Panc1 (cell line): ENCODE measurements around the gene SERAC1.

Experiments used
- TF ChIP-seq, protein P1 (sequence below): fragments of 450-650 bp; IDR thresholded peaks from 2 replicates; pipeline ENCODE4 v1.5.1; 2017; ENCODE audit warnings: mild to moderate bottlenecking
- TF ChIP-seq, protein P2 (sequence below), 2 experiments: IDR thresholded peaks; 2 replicates each; pipeline ENCODE4 v1.6.1; 2011 to 2012; ENCODE audit warnings: low read depth in 2 of 2, control low read depth in 1 of 2, low read length in 1 of 2, mild to moderate bottlenecking in 1 of 2, moderate library complexity in 1 of 2; ENCODE audit not compliant: insufficient read depth in 1 of 2

DNA sequence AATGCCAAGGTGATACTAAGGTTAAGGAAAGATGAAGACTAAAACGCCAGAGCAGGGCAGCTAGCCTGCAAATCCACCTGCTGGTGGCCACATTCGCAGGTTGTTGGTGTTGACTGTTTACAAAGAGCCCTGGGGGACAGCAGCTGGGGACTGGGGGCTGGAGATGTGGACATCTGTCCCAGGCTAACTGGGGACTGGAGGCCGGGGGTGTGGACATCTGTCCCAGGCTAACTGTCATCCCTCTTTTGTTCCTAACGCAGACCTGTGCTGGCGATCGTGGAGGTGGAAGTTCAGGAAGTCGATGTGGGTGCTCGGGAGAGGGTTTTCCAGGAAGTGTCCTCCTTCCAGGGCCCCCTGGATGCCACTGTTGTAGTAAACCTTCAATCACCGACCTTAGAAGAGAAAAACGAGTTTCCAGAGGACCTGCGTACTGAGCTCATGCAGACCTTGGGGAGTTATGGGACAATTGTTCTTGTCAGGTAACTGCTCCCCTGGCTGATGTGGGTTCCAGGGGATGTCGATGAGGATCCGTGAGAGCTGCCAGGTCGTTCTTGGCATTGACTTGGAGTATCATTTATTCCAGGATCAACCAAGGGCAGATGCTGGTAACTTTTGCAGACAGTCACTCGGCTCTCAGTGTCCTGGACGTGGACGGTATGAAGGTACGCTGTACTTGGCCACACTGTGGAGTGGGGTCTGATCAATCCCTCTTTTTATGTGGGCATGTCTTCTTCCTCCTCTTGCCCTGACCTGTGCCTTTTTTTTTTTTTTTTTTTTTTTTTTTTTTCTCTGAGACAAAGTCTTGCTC lies 87.0 kb downstream of the SERAC1 start:
- TF ChIP-seq, protein P1, sequence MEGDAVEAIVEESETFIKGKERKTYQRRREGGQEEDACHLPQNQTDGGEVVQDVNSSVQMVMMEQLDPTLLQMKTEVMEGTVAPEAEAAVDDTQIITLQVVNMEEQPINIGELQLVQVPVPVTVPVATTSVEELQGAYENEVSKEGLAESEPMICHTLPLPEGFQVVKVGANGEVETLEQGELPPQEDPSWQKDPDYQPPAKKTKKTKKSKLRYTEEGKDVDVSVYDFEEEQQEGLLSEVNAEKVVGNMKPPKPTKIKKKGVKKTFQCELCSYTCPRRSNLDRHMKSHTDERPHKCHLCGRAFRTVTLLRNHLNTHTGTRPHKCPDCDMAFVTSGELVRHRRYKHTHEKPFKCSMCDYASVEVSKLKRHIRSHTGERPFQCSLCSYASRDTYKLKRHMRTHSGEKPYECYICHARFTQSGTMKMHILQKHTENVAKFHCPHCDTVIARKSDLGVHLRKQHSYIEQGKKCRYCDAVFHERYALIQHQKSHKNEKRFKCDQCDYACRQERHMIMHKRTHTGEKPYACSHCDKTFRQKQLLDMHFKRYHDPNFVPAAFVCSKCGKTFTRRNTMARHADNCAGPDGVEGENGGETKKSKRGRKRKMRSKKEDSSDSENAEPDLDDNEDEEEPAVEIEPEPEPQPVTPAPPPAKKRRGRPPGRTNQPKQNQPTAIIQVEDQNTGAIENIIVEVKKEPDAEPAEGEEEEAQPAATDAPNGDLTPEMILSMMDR: no peak
- TF ChIP-seq, protein P2, sequence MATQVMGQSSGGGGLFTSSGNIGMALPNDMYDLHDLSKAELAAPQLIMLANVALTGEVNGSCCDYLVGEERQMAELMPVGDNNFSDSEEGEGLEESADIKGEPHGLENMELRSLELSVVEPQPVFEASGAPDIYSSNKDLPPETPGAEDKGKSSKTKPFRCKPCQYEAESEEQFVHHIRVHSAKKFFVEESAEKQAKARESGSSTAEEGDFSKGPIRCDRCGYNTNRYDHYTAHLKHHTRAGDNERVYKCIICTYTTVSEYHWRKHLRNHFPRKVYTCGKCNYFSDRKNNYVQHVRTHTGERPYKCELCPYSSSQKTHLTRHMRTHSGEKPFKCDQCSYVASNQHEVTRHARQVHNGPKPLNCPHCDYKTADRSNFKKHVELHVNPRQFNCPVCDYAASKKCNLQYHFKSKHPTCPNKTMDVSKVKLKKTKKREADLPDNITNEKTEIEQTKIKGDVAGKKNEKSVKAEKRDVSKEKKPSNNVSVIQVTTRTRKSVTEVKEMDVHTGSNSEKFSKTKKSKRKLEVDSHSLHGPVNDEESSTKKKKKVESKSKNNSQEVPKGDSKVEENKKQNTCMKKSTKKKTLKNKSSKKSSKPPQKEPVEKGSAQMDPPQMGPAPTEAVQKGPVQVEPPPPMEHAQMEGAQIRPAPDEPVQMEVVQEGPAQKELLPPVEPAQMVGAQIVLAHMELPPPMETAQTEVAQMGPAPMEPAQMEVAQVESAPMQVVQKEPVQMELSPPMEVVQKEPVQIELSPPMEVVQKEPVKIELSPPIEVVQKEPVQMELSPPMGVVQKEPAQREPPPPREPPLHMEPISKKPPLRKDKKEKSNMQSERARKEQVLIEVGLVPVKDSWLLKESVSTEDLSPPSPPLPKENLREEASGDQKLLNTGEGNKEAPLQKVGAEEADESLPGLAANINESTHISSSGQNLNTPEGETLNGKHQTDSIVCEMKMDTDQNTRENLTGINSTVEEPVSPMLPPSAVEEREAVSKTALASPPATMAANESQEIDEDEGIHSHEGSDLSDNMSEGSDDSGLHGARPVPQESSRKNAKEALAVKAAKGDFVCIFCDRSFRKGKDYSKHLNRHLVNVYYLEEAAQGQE (IDR thresholded peaks at IDR 0.05; ENCODE audit: insufficient read depth in 1 of 2, low read depth in 2 of 2, low read length in 1 of 2): no peak
